Measurements from ENCODE around the gene SAMD14. TPM values are rescaled to one million over a fixed set of nuclear protein-coding genes. Genes with fewer than 3 reads are reported as not detected.

SAMD14 gene
- total and polyA plus RNA-seq, 10 of the 15 experiments (the other 5 are each of a cell fraction or from before 2014, with no cell fraction given) = 0.06 to 1.7 (median 0.25) TPM; not detected in 3

DNA sequence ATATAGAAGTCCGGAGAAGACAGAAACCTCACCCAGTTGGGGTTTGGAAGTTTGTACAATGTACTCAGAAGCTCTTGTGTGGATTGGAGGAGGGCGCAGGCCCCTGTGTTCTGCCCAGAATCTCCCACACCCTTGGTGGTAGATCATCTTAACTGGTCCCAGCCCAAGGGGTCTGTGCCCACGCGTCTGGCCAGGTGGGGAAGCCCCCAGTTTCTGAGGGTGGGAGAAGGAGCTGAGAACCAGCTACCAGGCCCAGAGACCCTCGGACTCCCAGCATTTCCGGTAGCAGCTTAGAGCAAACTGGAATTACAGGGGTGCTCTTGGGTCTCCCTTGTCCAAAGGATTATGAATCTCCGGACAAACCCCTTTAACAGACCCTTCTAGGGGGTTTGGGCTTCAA is 22.8 kb upstream of the SAMD14 start:
- no TSS peak for BruUV-seq (replicated peaks)
- H3K9me3 ChIP-seq (replicated peaks; ENCODE audit: control insufficient read depth, insufficient read depth, low read length) = no peaks in the 10 kb centered on the region
- no peak for FAIRE-seq
- H3K4me2 ChIP-seq (ENCODE audit: control insufficient read depth, insufficient read depth) = no peak overlapping the region; the same call in 1 of the 2 replicates
- H3K27ac ChIP-seq (ENCODE audit: control insufficient read depth, insufficient read depth) = peak overlapping the region; percentile 89; the same call in 1 of the 2 replicates
- no peak for DNase-seq (ENCODE audit: low read depth, low spot score)
- SMC1A ChIA-PET (ENCODE audit: uncharacterized antibody, unreplicated experiment) = interaction anchor here (1.1 to 3.6 kb wide), 6 partner anchors 9 to 58 kb away, joined by 3 to 31 read pairs (median 4); partner anchors contain the start of genes PDK2 and SGCA
- POLR2A ChIA-PET = interaction anchor here (0.8 to 2.2 kb wide), 5 partner anchors 9 to 47 kb away, joined by 4 to 18 read pairs (median 6); partner anchors contain the start of gene SAMD14
- CTCF ChIA-PET = interaction anchor here (0.7 to 9.3 kb wide), 12 partner anchors 9 to 155 kb away, joined by 3 to 99 read pairs (median 8); partner anchors contain the start of gene SGCA
- no peak for ATAC-seq
- TF ChIP-seq IKZF1 (conservative IDR thresholded peaks at IDR 0.05) (no peak), JUNB (IDR thresholded peaks at IDR 0.05) (no peak), ZBTB40 (IDR thresholded peaks at IDR 0.05; ENCODE audit: borderline replicate concordance) (no peak), NRF1 (conservative IDR thresholded peaks at IDR 0.05; ENCODE audit: low read depth, low read length) (no peak), YY1 (IDR thresholded peaks at IDR 0.05; ENCODE audit: low read depth, low read length) (no peak), SIN3A (IDR thresholded peaks at IDR 0.05; ENCODE audit: low read depth, low read length) (no peak), SRF (IDR thresholded peaks at IDR 0.05; ENCODE audit: low read depth in 2 of 2, low read length in 2 of 2) (no peak), ZNF622 (IDR thresholded peaks at IDR 0.05) (no peak), TBL1XR1 (IDR thresholded peaks at IDR 0.05; ENCODE audit: low read depth, low read length) (no peak)
- 75% methylated on average over 7 of the region's 7 CpGs for WGBS (ENCODE audit: insufficient coverage, insufficient replicate concordance, low lambda C conversion rate, missing lambda C conversion rate)
- RAD21 ChIA-PET (ENCODE audit: unreplicated experiment) = interaction anchor here (1.2 to 3.5 kb wide), 7 partner anchors 9 to 60 kb away, joined by 3 to 17 read pairs (median 11); partner anchors contain the start of gene SGCA
- H3K9ac ChIP-seq (ENCODE audit: control insufficient read depth, insufficient read depth, low read length) = 0 out of 2 replicates have a peak overlapping the region, but pooled peaks have one; percentile 83
- peaks cover 37% of the 10 kb centered on the region for H3K4me1 ChIP-seq (ENCODE audit: control insufficient read depth, insufficient read depth, low read length)
- no peaks in the 10 kb centered on the region for H4K20me1 ChIP-seq (ENCODE audit: control insufficient read depth, insufficient read depth)
- peak overlapping the region; percentile 95; the same call in 1 of the 2 replicates for H3K4me3 ChIP-seq
- H3K79me2 ChIP-seq (ENCODE audit: control insufficient read depth, insufficient read depth, low read length) = peaks cover 39% of the 10 kb centered on the region
- H3K27me3 ChIP-seq (replicated peaks in 1 of 2; ENCODE audit: control insufficient read depth in 2 of 2, insufficient read depth in 2 of 2, low read length in 1 of 2) = no peaks in the 10 kb centered on the region
- no peaks in the 10 kb centered on the region for H3K36me3 ChIP-seq (ENCODE audit: control insufficient read depth in 2 of 2, insufficient read depth in 2 of 2, low read length in 1 of 2)
- H2AFZ ChIP-seq (ENCODE audit: control insufficient read depth, low read depth, low read length) = no peak overlapping the region
- in situ Hi-C loops (cut with MboI) (no loop called here), intact Hi-C loops (cut with micrococcal nuclease; ENCODE audit: unreplicated experiment) (no loop called here)

Data from GM12878 (cell line).